Measurements from ENCODE around the gene SLC25A53. TPM values are rescaled to one million over a fixed set of nuclear protein-coding genes. Genes with fewer than 3 reads are reported as not detected.

SLC25A53 gene
- total and polyA plus RNA-seq, 2 of the 4 experiments (the other 2 are of a cell fraction) = 3.7 to 5.9 TPM

GRCh38 chrX:104187931-104188330, 31.1 kb upstream of the SLC25A53 start:
- no peak overlapping the region for H4K8ac ChIP-seq (ENCODE audit: low read depth in 2 of 2, low read length in 2 of 2)

More at GRCh38 chrX:104187931-104188330, 31.1 kb upstream of the SLC25A53 start:
- Histone ChIP-seq H2BK15ac (ENCODE audit: low read depth, low read length) (no peak overlapping the region), H2AFZ (replicated peaks; ENCODE audit: low read length, poor library complexity) (no peak overlapping the region), H3K4me2 (ENCODE audit: low read depth, low read length) (no peak overlapping the region), H3K4me1 (ENCODE audit: control insufficient read depth, insufficient read depth, low read length) (no peaks in the 10 kb centered on the region), H2AK5ac (ENCODE audit: low read depth, low read length) (no peak overlapping the region), H4K5ac (ENCODE audit: low read depth, low read length) (no peak overlapping the region), H3K4ac (ENCODE audit: low read depth, low read length) (no peak overlapping the region), H2AK9ac (replicated peaks; ENCODE audit: low read depth, low read length, poor library complexity) (no peak overlapping the region), H3K9me3 (ENCODE audit: control insufficient read depth, insufficient read depth, low read length) (no peaks in the 10 kb centered on the region), H4K91ac (ENCODE audit: insufficient read depth, low read depth, low read length) (no peak overlapping the region), H2BK20ac (ENCODE audit: low read depth, low read length) (no peak overlapping the region), H3K79me1 (ENCODE audit: low read depth in 1 of 2, low read length in 2 of 2) (no peaks in the 10 kb centered on the region), H4K20me1 (ENCODE audit: insufficient read depth, low read length) (no peaks in the 10 kb centered on the region), H3K14ac (replicated peaks; ENCODE audit: low read depth, low read length) (no peak overlapping the region), H2BK5ac (ENCODE audit: low read depth, low read length, poor library complexity, severe bottlenecking) (no peak overlapping the region), H3K9me1 (ENCODE audit: insufficient read depth, low read length) (no peaks in the 10 kb centered on the region), H3K56ac (ENCODE audit: extremely low read depth, insufficient read depth, low read length) (no peak overlapping the region), H3K23ac (ENCODE audit: low read depth, low read length) (no peak overlapping the region), H3K27ac (ENCODE audit: insufficient read depth, low read length) (no peak overlapping the region), H3K9ac (ENCODE audit: low read depth, low read length) (no peak overlapping the region), H3K27me3 (ENCODE audit: control insufficient read depth, insufficient read depth, low read length) (no peaks in the 10 kb centered on the region; the same call in 1 of the 2 replicates), H3K36me3 (ENCODE audit: control insufficient read depth, insufficient read depth, low read length) (peaks cover 11% of the 10 kb centered on the region), H2BK120ac (ENCODE audit: low read depth, low read length) (no peak overlapping the region), H3K18ac (ENCODE audit: low read depth, low read length) (no peak overlapping the region), H3K4me3 (ENCODE audit: insufficient read depth, low read depth, low read length) (no peak overlapping the region)
- in situ Hi-C loops (cut with MboI; ENCODE audit: low sequenced_read_pairs) (no loop called here), dilution Hi-C loops (cut with HindIII; ENCODE audit: low sequenced_read_pairs, unreplicated experiment) (no loop called here), intact Hi-C loops (cut with micrococcal nuclease) (no loop called here)
- ChIA-PET POLR2A (ENCODE audit: unreplicated experiment) (no interaction called here), CTCF (no interaction called here)
- WGBS, 2 experiments (ENCODE audit: extremely low coverage in 2 of 2, insufficient read length in 1 of 2) = 68% methylated on average over 4 of the region's 8 CpGs; no CpG with 5 or more reads in 1 of the 2 experiments
- no TSS peak for BruUV-seq (replicated peaks)
- TF ChIP-seq CHD1 (IDR thresholded peaks at IDR 0.05; ENCODE audit: low read depth, low read length) (no peak), FOS (IDR thresholded peaks at IDR 0.05; ENCODE audit: low read depth, low read length) (no peak), RFX5 (IDR thresholded peaks at IDR 0.05; ENCODE audit: low read depth, low read length) (no peak), RCOR1 (IDR thresholded peaks at IDR 0.05; ENCODE audit: insufficient replicate concordance, low read length) (no peak), BHLHE40 (IDR thresholded peaks at IDR 0.05; ENCODE audit: low read depth, low read length) (no peak), MAFK (IDR thresholded peaks at IDR 0.05; ENCODE audit: low read depth, low read length) (no peak), SMC3 (IDR thresholded peaks at IDR 0.05; ENCODE audit: low read depth, low read length) (no peak), MXI1 (IDR thresholded peaks at IDR 0.05; ENCODE audit: borderline replicate concordance, low read depth, low read length) (no peak), RAD21 (IDR thresholded peaks at IDR 0.05; ENCODE audit: low read length) (no peak), CTCF (conservative IDR thresholded peaks at IDR 0.05; ENCODE audit: low read depth, low read length) (no peak), CEBPB (IDR thresholded peaks at IDR 0.05; ENCODE audit: low read depth, low read length) (no peak), ELK1 (IDR thresholded peaks at IDR 0.05; ENCODE audit: borderline replicate concordance, low read depth, low read length) (no peak), POLR2A (IDR thresholded peaks at IDR 0.05; ENCODE audit: low read depth, low read length) (no peak), NFE2L2 (IDR thresholded peaks at IDR 0.05; ENCODE audit: low read depth, low read length) (no peak), MAZ (IDR thresholded peaks at IDR 0.05; ENCODE audit: borderline replicate concordance, low read depth, low read length) (no peak)
- TF ChIP-seq, protein P1, sequence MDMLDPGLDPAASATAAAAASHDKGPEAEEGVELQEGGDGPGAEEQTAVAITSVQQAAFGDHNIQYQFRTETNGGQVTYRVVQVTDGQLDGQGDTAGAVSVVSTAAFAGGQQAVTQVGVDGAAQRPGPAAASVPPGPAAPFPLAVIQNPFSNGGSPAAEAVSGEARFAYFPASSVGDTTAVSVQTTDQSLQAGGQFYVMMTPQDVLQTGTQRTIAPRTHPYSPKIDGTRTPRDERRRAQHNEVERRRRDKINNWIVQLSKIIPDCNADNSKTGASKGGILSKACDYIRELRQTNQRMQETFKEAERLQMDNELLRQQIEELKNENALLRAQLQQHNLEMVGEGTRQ (IDR thresholded peaks at IDR 0.05; ENCODE audit: low read depth, low read length) = no peak
- ATAC-seq (ENCODE audit: low read depth) = no peak
- no peak for DNase-seq

All from IMR-90 (cell line).